NCI-H1417 treated with DMSO at 0.1 percent for 48 hours (cell line): ENCODE data around the gene C20orf141.
"Not testable (repeated sequence)": the region's sequence is repeated elsewhere in the genome, so short reads cannot be mapped to it uniquely, and the experiment has no call there.

ENCODE experiments used
- DNase-seq: peaks from one replicate; lab custom pipeline; 2025; lab: John Stamatoyannopoulos, UW

C20orf141 gene

DNA sequence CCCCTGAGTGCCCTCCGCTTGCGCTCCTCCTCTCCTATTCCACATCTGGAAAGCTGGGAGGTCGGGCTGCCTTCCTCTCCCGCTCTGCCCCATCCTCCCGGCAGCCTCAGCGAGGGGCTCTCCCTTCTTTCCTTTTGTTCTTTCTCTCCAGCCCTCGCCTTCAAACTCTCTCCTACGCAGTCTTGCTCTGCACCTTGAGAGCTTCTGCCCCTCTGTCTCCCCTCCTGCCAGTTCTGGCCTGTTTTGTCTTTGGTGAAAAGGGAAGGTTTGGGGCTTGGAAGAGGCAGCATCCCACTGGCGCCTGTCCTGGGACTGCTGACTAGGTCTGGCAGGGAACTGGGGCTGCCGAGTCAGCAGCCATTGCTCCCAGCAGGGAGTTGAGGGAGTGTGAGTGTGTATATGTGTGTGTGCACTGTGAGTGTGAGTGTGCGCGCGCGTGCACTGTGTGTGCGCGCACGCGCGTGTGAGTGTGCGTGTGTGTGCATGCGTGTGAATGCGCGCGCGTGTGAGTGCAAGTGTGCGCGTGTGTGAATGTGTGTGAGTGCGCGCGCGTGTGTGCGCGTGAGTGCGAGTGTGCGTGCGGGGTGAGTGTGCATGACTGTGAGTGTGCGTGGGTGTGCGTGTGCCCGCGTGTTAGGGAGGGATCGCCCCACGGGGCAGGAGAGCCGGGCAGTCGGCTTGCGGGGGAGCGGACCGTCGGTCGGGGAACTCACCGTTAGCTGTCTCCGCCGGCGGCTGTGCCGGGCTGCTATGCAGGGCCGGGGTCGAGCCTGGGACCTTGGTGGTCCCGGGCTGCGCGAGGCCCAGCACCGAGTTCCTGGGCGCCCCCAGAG lies 14.9 kb upstream of the C20orf141 start:
- DNase-seq = no peak

DNA sequence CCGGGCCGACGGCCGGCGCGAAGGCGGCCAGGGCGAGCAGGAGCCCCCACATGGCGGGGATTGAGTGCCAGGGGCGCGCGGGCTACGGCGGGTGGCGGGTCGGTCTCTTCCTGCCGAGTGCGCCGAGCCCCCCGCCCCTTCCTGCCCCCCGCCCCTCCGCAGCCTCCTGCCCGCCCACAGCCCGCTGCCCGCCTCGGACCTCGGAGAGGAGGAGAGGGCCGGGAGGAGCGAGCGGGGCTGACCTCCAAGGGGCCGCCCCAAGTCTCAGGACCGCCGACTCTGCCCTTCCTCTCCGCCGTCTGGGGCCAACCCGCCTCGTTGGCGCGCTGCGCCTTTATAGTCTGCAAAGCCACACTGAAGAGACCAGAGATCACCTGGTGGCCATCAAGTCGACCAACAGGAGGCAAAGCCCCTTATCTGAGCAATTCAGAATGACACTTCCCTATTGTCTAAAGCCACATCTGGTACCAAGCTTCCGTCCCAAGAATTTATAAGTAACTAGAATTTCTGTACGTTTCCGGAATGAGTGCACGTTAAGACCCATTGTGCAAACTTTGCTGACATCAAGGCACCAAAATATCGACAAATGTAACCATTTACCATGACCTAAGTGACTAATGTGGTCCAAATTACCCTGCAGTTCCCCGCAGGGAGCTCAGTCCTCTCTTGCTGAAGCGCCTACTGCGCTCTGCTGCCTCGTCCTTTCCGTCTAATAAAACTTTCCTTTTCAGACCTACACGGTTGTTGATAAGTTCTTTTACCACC lies 14.1 kb upstream of the C20orf141 start, which contains the start of gene CPXM1:
Gene CPXM1, minus strand, starts transcription at position 107 of the 765 bp plus-strand sequence. Its CDS starts 55 bp downstream, at position 52.
- DNase-seq = no peak

DNA sequence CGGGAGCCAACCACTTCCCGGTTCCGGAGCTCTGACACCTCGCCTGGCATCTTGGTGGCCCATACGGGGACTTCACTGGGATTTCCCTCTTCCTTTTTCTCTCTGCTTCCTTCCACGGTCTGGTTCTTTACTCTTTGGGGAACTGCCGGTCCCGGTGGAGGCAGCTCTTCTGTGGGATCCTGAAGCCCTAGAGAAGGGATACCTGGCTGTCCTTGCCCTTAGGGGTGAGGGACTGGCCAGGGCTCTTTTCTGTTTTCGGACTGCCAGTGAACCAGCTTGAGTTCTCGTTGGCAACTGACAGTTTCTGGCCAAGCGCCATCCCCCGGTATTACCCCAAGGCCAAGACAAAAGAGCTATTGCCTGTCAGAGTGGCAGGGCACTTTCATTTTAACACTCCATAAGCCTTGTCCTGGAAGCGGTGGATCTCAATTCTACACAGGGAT lies 13.5 kb upstream of the C20orf141 start:
- no peak for DNase-seq

DNA sequence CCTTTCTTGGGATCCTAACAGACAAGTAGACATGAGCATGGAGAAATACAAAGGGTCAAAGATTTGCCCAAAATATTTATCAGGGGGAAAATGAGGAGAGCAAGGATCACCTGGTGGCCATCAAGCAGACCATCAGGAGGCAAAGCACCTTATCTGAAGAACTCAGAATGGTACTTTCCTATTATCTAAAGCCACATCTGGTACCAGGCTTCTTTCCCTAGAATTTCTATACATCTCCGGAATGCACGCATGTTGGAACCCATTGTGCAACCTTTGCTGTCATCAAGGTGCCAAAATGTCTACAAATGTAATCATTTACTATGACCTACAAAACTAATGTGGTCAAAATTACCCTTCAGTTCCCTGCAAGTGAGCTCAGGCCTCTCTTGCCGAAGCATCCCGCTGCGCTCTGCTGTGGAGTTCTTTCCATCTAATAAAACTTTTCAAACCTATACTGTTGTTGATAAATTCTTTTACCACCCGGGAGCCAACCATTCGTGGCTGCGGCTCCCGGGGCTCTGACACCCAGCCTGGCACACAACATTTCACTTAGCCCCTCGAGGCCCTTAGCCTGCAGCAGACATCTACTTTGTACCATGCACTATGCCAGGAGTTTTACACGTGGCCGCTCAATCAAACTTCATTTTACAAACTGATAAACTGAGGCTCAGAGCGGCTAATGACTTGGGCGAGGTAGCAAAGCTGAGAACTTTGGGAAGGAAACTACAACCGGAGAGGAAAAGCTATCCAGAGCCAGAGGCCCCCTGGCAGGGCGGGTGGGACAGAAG lies 10.6 kb upstream of the C20orf141 start:
- no peak for DNase-seq

DNA sequence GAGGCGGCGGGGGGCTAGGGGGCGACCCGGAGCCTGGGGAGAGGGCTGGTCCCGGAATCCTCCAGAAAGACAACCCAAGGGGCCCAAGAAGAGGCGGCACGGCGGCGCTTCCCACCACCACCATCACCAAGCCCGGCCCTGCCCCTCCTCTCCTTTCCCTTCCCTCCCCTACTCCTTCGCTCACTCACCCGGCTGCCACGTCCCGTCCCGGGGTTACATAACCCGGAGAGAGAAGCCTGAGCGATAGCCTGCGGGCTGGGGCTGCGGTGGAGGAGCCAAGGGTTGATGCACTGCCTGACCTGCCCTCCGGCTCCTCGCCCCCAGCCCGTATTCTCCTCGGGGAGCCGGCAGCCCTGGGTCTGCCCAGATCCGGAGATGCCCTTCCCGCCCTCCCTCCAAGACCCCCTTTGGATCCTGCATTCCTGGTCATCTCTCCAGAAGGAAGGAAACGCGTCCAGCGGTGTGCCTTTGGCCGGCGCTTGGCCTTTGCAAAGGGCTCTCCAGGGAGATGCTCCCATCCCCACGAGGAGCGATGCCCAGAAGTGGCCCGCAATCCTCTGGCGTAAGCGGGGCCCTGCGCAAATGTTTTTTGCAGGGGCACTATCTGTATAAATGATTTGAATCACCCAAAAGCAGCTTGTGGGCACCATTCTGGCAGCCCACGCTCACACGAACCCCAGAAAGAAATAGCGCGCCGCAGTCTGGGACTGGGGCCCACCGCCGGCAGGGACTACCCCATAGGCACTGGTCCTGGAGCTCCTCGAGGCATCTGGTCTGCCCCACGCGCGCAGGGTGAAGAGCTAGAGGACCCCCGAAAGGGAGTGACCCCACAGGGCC lies 9.7 kb upstream of the C20orf141 start:
- DNase-seq = no peak

DNA sequence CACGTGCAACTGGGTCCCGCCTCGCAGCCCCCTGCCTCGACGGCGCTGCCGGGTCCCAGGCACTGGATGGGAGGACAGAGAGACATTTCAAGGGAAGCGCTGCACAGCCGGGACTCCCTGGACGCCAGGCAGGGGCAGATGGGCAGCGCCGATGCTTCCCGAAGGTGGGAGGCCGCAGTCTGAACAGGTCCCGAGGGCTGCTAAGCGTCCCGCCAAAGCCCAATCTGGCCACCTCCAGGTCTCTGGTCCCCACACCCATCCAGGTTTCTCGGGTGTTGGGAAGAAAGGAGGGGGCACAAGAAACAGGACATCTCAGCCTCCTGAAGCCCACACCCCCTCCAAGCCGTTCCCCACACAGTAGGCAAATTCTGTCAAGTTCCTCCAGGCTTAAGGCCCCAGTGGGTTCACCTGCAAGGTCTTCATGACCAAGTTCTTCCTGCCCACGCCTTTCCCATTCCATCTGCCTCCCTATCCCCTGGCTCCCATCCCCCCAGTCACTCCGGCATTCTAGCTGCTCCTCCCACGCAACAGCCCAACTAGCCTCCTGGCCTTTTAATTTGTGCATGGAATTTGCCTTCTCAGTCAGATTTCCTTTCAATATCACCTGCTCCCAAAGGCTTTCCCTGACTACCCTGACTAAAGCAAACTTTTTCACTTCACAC lies 9.0 kb upstream of the C20orf141 start:
- no peak for DNase-seq

DNA sequence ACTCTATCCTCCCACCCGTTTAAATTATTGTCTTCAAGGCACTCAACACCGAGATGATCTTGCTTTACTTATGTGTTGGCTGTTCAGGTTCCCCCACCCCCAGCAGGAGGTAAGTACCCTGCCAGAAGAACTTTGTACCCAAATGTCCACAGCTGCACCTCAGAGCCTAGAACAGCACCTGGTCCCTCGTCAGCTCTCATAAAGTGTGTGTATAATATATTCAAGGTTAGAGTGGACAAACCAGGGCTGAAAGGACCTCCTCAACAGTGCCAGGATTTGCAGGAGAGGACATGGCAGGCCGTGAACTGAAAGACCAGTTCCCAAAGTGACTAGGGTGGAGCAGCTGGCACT lies 8.5 kb upstream of the C20orf141 start:
- no peak for DNase-seq

DNA sequence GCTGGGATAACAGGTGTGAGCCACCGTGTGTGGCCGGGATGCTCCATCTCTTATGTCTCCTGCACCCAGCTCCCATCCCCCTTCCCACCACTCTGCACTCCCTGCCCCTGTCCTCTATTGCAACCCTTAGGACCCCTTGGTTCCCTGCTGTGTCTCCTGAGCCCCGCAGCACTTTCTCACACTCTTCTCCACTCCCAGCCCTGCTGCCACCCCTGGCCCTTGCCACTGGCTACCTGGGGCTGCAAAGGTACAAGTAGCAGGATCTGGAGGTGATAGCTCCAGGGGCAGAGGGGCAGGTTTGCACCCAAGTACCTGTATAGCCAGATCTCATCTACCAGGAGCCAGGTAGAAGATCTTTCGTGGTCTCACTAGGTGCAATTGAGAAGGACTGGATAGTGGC lies 7.8 kb upstream of the C20orf141 start:
- no peak for DNase-seq

DNA sequence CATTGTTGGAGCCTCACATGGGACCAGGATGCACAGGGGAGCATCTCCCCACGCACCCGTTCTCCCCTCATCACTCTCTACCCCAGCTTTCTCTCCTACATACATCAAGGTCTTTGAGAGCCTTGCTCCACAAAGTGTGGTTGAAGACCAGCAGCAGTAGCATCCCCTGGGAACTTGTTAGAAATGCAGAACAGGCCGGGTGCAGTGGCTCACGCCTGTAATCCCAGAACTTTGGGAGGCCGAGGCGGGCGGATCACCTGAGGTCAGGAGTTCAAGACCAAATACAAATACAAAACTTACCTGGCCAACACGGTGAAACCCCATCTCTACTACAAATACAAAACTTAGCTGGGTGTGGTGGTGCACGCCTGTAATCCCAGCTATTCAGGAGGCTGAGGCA lies 6.9 kb upstream of the C20orf141 start:
- DNase-seq = not testable (repeated sequence)

DNA sequence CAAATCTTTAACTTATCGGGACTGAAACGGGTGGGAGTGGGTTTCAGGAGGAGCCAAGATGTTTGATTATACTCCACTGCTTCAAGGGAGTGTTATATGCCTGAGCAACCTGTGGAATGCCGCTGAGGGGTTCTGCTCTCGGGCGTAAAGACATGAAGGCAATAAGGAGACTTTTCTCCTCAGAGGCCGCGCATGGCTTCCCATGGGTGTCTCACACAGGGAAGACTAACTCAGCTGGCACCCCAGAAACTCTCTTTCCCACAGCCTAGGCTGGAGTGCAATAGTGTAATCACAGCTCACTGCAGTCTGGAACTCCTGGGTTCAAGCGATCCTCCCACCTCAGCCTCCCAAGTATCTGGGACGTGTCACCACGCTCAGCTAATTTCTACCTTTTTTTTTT lies 5.1 kb upstream of the C20orf141 start:
- DNase-seq = no peak

DNA sequence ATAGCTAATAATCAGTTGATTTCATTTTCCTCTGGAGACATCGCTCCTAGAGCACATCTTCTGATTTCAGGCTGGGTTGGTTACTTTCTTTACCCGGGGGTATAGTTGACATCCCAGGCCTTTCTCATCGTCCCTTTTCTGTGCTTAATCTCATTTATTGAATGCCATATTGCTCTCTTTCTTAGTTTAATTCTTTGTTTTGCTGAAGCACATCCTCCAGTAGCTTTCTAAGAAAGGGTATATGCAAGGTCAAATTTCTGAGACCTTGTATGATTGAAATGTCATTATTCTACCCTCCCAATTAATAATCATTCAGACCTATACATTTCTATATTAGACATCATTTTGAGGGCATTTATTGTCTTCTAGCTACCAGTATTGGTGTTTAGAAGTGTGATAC lies 2.6 kb upstream of the C20orf141 start:
- DNase-seq = no peak

DNA sequence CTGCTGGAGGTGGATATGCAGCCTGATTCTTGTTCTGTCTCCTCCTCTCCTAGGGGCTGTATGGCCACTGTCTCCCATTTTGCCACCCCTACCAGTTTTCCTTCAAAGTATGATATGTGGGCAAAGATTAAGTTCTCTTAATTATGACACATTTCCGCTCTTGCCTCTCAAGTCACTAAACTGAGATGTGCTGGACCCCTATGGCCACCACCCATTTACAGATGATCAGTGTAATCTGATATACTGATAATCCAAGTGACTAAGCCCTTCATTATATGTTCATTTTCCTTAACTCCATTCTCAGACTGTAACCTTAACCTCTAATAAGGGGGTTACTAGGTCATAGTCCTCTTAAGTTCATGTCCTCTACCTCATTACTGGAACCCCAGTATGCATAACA lies 711 bp upstream of the C20orf141 start:
- no peak for DNase-seq

DNA sequence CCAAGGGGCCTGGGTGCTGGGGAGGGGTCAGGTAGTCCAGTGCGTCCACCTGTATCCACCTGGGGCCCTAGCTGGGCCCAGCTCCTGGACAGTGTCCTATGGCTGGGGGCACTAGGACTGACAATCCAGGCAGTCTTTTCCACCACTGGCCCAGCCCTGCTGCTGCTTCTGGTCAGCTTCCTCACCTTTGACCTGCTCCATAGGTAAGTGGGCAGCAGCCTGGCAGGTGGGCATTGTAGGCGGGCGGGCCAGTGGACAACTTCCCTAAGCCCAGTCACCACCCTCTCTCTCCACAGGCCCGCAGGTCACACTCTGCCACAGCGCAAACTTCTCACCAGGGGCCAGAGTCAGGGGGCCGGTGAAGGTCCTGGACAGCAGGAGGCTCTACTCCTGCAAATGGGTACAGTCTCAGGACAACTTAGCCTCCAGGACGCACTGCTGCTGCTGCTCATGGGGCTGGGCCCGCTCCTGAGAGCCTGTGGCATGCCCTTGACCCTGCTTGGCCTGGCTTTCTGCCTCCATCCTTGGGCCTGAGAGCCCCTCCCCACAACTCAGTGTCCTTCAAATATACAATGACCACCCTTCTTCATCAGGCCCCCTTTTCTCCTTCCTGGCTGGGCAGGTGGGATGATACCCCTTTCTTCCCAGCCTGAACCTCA lies 584 bp downstream of the C20orf141 start:
- DNase-seq = no peak

DNA sequence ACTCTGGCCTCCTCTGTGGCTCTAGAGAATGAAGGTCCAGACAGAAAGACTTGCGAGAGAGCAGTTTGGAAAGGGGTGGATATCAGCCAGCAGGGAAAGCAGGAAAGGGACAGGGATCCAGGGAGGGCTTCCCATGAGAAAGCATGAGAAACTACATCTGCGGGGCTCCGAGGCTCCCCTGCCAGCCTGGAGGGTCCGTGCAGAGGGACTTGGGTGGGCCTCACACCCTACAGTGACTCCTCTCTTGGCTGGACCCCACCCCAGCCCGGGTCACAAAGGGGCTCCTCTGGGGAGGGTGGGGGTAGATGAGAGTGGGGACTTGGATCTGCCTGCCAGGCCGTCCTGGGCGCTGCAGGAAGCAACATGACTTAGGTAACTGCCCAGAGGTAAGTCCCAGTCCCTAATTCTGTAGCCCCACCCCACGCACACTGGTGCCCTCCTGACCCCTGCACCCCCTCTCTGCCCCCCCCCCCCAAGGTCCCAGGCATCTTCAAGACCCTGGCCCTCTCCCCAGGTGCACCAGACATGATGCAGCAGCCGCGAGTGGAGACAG lies 1.3 kb downstream of the C20orf141 start, which contains the start of gene TMEM239:
Gene TMEM239, plus strand, starts transcription at position 335 of the 553 bp plus-strand sequence. Its CDS starts 191 bp downstream, at position 526.
- DNase-seq = no peak

DNA sequence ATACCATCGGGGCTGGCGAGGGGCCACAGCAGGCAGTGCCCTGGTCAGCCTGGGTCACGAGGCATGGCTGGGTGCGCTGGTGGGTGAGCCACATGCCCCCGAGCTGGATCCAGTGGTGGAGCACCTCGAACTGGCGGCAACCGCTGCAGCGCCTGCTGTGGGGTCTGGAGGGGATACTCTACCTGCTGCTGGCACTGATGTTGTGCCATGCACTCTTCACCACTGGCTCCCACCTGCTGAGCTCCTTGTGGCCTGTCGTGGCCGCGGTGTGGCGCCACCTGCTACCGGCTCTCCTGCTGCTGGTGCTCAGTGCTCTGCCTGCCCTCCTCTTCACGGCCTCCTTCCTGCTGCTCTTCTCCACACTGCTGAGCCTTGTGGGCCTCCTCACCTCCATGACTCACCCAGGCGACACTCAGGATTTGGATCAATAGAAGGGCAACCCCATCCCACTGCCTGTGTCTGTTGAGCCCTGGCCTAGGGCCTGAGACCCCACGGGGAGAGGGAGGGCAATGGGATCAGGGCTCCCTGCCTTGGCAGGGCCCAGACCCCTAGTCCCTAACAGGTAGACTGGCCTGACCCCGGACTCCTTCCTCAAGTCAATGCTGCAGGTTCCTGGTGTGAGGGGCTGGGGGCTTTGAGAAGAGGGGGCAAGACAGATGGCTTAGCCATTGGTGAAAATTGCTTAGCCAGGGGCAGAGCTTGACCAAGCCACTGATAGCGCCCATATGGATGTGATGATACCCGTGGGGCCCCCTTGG lies 2.0 kb downstream of the C20orf141 start:
- DNase-seq = no peak

DNA sequence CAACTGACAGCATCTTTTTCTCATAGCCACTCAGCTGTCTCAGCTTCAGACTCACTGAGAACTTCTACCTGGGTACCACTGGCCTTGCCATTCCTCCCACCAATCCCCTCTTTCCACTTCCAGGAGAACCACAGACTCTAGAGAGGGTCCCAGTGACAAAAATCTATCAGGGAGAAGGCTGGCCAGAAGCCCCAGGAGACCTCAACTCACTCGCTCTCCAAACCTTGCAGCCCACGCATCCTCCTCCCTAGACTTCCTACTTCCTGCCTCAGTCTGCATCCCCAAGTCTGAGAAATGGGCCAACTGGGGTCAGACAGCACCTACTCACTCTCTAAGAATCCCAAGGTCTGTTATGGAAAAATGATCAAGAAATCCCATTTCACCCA lies 2.5 kb downstream of the C20orf141 start:
- no peak for DNase-seq

DNA sequence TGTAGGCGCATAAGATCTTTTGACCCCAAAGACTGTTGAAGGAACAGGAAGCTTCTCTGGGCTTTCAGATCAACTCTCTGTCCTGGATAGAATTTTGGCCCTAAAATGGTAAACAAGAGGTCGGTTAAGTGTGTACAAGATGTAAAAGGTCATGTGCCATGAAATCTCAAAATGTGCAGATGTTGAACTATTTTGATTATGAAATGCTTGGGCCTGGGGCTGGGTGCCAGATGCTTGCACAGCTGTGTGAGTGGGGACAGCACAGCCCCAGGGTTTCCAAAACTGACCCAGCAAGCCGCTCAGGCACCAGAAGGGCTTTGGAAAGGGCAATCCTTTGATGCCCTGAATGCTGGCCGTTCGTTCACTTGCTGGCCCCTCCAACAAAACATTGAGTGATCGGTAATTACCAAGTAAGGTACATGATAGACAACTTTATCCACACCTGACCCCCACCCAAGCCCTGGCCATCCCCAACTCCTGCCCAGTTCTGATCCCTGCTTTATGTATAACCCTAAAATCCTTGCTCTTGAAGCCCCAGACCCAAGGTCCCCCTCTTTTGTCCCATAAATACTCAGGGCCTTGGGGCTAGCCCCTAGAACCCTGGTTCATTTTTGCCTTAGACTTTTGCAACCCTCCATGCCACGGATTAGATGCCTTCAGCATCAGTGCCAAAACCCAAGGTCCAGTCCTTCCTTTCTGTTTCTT lies 3.3 kb downstream of the C20orf141 start:
- no peak for DNase-seq

DNA sequence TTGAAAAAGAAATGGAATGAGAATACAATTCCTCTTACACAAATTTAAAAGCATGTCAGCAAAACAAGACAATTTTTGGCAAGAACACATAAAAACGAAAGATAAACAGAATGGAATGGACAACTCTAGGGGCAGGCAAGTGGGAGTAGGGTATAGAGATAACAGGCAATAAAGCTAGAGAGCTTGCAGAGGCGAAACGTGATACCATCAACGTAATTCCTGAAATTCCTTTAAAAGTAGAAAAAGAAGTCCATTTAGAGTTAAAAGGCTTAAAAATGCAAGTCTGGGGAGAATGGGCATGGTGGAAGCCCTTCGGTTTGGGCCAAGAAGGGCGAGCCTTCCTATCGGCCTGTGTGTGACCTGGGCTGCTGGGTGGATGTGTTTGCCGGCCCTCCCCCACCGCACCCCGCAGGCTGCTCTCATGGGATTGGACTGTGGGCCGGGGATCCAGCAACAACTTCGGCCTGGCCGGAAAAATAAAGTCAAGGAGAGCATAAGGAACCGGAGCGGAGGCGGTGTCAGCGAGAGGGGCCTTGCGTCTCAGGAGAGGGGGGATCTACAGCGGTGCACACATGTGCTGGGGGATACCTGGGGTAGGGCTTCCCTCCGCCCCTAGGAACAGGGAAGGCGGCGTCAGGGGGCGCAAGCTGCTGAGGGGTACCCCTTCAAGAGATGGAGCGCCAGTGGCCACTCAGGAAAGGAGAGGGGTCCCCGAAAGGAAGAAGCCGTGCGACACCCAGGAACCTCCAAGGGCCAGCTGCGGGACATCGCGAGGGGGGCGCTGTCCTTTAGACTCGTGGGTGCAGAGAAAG lies 5.5 kb downstream of the C20orf141 start:
- no peak for DNase-seq
